HepG2 (cell line): Measurements from ENCODE around the gene RUVBL1. TPM values are rescaled to one million over a fixed set of nuclear protein-coding genes. Genes with fewer than 3 reads are reported as not detected.

ENCODE experiments used
- ATF7-NPFF ChIP-seq: sonication (generic); formaldehyde crosslinking; IDR thresholded peaks from 2 replicates; pipeline ENCODE4 v1.8.1; 2023; ENCODE audit warnings: mild to moderate bottlenecking, low read depth, missing genetic modification reagents, moderate library complexity
- HNRNPLL ChIP-seq: fragments of 200-400 bp; formaldehyde crosslinking; IDR thresholded peaks from 2 replicates; pipeline ENCODE4 v1.6.1; 2017; ENCODE audit warnings: mild to moderate bottlenecking, low read depth, low read length; ENCODE audit not compliant: poor library complexity, severe bottlenecking
- RAD51 ChIP-seq: fragments of 450-650 bp; IDR thresholded peaks from 2 replicates; pipeline ENCODE4 v1.6.1; 2016; ENCODE audit warnings: borderline replicate concordance
- RXRA ChIP-seq: sonication (generic); formaldehyde crosslinking; IDR thresholded peaks from 2 replicates; pipeline ENCODE4 v1.5.1; 2020; ENCODE audit warnings: missing genetic modification reagents
- SMAD1 ChIP-seq: sonication (generic); formaldehyde crosslinking; IDR thresholded peaks from 2 replicates; pipeline ENCODE4 v1.4.0; 2020; ENCODE audit warnings: missing genetic modification reagents, low read depth, mild to moderate bottlenecking, borderline replicate concordance
- ZNF224 ChIP-seq: sonication (generic); formaldehyde crosslinking; IDR thresholded peaks from 2 replicates; pipeline ENCODE4 v1.5.0; 2020; ENCODE audit warnings: mild to moderate bottlenecking, missing genetic modification reagents
- ZNF670 ChIP-seq: sonication (generic); formaldehyde crosslinking; IDR thresholded peaks from 2 replicates; pipeline ENCODE4 v1.8.0; 2022; ENCODE audit warnings: mild to moderate bottlenecking, missing genetic modification reagents, borderline replicate concordance
- ZNF878 ChIP-seq: sonication (generic); formaldehyde crosslinking; IDR thresholded peaks from 2 replicates; pipeline ENCODE4 v1.8.1; 2023; ENCODE audit warnings: mild to moderate bottlenecking, missing genetic modification reagents, moderate library complexity
- ZSCAN30 ChIP-seq: sonication (generic); formaldehyde crosslinking; IDR thresholded peaks from 2 replicates; pipeline ENCODE4 v1.5.0; 2020; ENCODE audit warnings: mild to moderate bottlenecking, missing genetic modification reagents
- ZZZ3 ChIP-seq: sonication (generic); formaldehyde crosslinking; IDR thresholded peaks from 2 replicates; pipeline ENCODE4 v1.4.0; 2020; ENCODE audit warnings: missing genetic modification reagents, mild to moderate bottlenecking, borderline replicate concordance
- polyA plus RNA-seq, 8 experiments: library from polyadenylated mRNA; depleted of rRNA in 3 of 8; stranded (reverse) in 7 of 8; unstranded in 1 of 8; fragments of >200 nt; fragmentation: Illumina TruSeq in 4 of 8; extraction: Trizol in 4 of 8; gene quantifications; 2 replicates each; pipeline versions ENCODE4 v1.2.1 to v1.2.3, GENCODE V29; 2011 to 2016; ENCODE audit warnings: low read depth in 4 of 8, missing spikeins in 1 of 8, mixed read lengths in 1 of 8; ENCODE audit not compliant: insufficient read depth in 1 of 8
- total RNA-seq, 5 experiments: library from RNA; depleted of rRNA; stranded (reverse); fragments of >200 nt; fragmentation: Illumina TruSeq; extraction: Trizol; gene quantifications; 2 replicates each; pipeline ENCODE4 v1.2.3, GENCODE V29; 2016; ENCODE audit warnings: low read depth in 1 of 5
- TF ChIP-seq, protein P1 (sequence below): sonication (generic); formaldehyde crosslinking; IDR thresholded peaks from 2 replicates; pipeline ENCODE4 v1.5.1; 2020; ENCODE audit warnings: missing genetic modification reagents, mild to moderate bottlenecking, borderline replicate concordance
- TF ChIP-seq, protein P2 (sequence below): sonication (generic); formaldehyde crosslinking; conservative IDR thresholded peaks from 2 replicates; pipeline ENCODE4 v1.8.0; 2022; ENCODE audit warnings: mild to moderate bottlenecking, moderate library complexity, missing genetic modification reagents
- TF ChIP-seq, protein P3 (sequence below): sonication (generic); formaldehyde crosslinking; IDR thresholded peaks from 2 replicates; pipeline ENCODE4 v1.4.0; 2020; ENCODE audit warnings: mild to moderate bottlenecking, missing genetic modification reagents
- TF ChIP-seq, protein P4 (sequence below), 2 experiments: IDR thresholded peaks; 2 replicates each; pipeline ENCODE4 v1.6.1; 2011 to 2012; ENCODE audit warnings: low read length in 2 of 2, borderline replicate concordance in 1 of 2, low read depth in 1 of 2, mild to moderate bottlenecking in 1 of 2, moderate library complexity in 1 of 2

RUVBL1 gene
- total and polyA plus RNA-seq, 2 of the 13 experiments (the other 11 are each of a cell fraction or from before 2014, with no cell fraction given) = 32.7 to 86.3 TPM

DNA sequence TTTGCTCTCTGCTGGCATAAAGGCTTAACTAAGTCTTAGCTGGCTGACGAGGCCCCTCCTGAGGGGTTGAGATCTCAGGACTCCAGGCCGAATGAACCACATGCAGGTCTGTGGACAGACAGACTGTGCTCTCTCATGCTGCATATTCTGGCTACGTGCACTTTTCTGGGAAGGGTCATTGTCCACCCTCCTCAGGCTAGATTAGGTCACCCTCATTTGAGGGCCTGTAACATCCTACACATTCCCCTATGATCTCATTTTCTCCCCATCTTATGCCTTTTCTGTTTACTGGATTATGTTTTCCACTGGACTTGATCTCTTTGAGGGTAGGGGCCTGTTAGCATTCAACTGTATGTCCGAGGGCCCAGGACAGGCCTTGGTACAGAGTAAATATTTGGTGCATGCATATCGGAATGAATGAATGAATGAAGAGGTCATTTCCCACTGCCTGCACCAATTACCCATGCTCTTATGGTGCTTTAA, 43.4 kb upstream of the RUVBL1 start (continued):
- TF ChIP-seq, protein P1, sequence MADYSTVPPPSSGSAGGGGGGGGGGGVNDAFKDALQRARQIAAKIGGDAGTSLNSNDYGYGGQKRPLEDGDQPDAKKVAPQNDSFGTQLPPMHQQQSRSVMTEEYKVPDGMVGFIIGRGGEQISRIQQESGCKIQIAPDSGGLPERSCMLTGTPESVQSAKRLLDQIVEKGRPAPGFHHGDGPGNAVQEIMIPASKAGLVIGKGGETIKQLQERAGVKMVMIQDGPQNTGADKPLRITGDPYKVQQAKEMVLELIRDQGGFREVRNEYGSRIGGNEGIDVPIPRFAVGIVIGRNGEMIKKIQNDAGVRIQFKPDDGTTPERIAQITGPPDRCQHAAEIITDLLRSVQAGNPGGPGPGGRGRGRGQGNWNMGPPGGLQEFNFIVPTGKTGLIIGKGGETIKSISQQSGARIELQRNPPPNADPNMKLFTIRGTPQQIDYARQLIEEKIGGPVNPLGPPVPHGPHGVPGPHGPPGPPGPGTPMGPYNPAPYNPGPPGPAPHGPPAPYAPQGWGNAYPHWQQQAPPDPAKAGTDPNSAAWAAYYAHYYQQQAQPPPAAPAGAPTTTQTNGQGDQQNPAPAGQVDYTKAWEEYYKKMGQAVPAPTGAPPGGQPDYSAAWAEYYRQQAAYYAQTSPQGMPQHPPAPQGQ (CRISPR knock-in tag) = no peak
- TF ChIP-seq ZSCAN30 (CRISPR knock-in tag) (no peak), ZNF878 (CRISPR knock-in tag) (no peak), ATF7-NPFF (no peak), ZZZ3 (no peak), RAD51 (no peak), RXRA (CRISPR knock-in tag) (no peak), ZNF224 (no peak), ZNF670 (CRISPR knock-in tag) (no peak), HNRNPLL (no peak), SMAD1 (CRISPR knock-in tag) (no peak)
- TF ChIP-seq, protein P2, sequence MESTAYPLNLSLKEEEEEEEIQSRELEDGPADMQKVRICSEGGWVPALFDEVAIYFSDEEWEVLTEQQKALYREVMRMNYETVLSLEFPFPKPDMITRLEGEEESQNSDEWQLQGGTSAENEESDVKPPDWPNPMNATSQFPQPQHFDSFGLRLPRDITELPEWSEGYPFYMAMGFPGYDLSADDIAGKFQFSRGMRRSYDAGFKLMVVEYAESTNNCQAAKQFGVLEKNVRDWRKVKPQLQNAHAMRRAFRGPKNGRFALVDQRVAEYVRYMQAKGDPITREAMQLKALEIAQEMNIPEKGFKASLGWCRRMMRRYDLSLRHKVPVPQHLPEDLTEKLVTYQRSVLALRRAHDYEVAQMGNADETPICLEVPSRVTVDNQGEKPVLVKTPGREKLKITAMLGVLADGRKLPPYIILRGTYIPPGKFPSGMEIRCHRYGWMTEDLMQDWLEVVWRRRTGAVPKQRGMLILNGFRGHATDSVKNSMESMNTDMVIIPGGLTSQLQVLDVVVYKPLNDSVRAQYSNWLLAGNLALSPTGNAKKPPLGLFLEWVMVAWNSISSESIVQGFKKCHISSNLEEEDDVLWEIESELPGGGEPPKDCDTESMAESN = no peak
- TF ChIP-seq, protein P3, sequence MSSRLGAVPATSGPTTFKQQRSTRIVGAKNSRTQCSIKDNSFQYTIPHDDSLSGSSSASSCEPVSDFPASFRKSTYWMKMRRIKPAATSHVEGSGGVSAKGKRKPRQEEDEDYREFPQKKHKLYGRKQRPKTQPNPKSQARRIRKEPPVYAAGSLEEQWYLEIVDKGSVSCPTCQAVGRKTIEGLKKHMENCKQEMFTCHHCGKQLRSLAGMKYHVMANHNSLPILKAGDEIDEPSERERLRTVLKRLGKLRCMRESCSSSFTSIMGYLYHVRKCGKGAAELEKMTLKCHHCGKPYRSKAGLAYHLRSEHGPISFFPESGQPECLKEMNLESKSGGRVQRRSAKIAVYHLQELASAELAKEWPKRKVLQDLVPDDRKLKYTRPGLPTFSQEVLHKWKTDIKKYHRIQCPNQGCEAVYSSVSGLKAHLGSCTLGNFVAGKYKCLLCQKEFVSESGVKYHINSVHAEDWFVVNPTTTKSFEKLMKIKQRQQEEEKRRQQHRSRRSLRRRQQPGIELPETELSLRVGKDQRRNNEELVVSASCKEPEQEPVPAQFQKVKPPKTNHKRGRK (CRISPR knock-in tag) = no peak
- TF ChIP-seq, protein P4, sequence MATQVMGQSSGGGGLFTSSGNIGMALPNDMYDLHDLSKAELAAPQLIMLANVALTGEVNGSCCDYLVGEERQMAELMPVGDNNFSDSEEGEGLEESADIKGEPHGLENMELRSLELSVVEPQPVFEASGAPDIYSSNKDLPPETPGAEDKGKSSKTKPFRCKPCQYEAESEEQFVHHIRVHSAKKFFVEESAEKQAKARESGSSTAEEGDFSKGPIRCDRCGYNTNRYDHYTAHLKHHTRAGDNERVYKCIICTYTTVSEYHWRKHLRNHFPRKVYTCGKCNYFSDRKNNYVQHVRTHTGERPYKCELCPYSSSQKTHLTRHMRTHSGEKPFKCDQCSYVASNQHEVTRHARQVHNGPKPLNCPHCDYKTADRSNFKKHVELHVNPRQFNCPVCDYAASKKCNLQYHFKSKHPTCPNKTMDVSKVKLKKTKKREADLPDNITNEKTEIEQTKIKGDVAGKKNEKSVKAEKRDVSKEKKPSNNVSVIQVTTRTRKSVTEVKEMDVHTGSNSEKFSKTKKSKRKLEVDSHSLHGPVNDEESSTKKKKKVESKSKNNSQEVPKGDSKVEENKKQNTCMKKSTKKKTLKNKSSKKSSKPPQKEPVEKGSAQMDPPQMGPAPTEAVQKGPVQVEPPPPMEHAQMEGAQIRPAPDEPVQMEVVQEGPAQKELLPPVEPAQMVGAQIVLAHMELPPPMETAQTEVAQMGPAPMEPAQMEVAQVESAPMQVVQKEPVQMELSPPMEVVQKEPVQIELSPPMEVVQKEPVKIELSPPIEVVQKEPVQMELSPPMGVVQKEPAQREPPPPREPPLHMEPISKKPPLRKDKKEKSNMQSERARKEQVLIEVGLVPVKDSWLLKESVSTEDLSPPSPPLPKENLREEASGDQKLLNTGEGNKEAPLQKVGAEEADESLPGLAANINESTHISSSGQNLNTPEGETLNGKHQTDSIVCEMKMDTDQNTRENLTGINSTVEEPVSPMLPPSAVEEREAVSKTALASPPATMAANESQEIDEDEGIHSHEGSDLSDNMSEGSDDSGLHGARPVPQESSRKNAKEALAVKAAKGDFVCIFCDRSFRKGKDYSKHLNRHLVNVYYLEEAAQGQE (IDR thresholded peaks at IDR 0.05; ENCODE audit: borderline replicate concordance in 1 of 2, low read depth in 1 of 2, low read length in 2 of 2) = no peak
